ENCODE data around the gene OR2T35. TPM values are rescaled to one million over a fixed set of nuclear protein-coding genes. Genes with fewer than 3 reads are reported as not detected.
A peak's percentile ranks its signal among the peaks of the same experiment; 100 is the strongest.
"Not testable (repeated sequence)": the region's sequence is repeated elsewhere in the genome, so short reads cannot be mapped to it uniquely, and the experiment has no call there.

The OR2T35 gene
- total RNA-seq (2014; rRNA removed; shearing (Covaris generic); ENCODE audit: low replicate concordance): not detected in 2 replicates

- in situ Hi-C loops (cut with HindIII; ENCODE audit: low pct_unique_long_range_greater_than_20kb, low sequenced_read_pairs); DNase-seq (ENCODE audit: low read depth): not testable (repeated sequence)
Observed at GRCh38 chr1:248645178-248645577, at the start of gene OR2T35. TSS of gene OR2T35 (minus strand) at chr1:248645278. CDS start at chr1:248639258, 6,020 bp downstream.

GRCh38 chr1:248691567-248692155 lies 46.6 kb upstream of the OR2T35 start:
- in situ Hi-C loops (cut with HindIII; ENCODE audit: low pct_unique_long_range_greater_than_20kb, low sequenced_read_pairs): no loop called here
- no peak for DNase-seq (ENCODE audit: low read depth)

GRCh38 chr1:248688527-248689298 lies 43.6 kb upstream of the OR2T35 start:
- no peak for DNase-seq (ENCODE audit: low read depth)
- in situ Hi-C loops (cut with HindIII; ENCODE audit: low pct_unique_long_range_greater_than_20kb, low sequenced_read_pairs): no loop called here

GRCh38 chr1:248686815-248687214 lies 41.7 kb upstream of the OR2T35 start:
- in situ Hi-C loops (cut with HindIII; ENCODE audit: low pct_unique_long_range_greater_than_20kb, low sequenced_read_pairs): no loop called here
- no peak for DNase-seq (ENCODE audit: low read depth)

GRCh38 chr1:248681651-248682050 lies 36.6 kb upstream of the OR2T35 start:
- no peak for DNase-seq (ENCODE audit: low read depth)
- in situ Hi-C loops (cut with HindIII; ENCODE audit: low pct_unique_long_range_greater_than_20kb, low sequenced_read_pairs): no loop called here

- in situ Hi-C loops (cut with HindIII; ENCODE audit: low pct_unique_long_range_greater_than_20kb, low sequenced_read_pairs): no loop called here
- peak; percentile 15 for DNase-seq (ENCODE audit: low read depth)
Observed at GRCh38 chr1:248670003-248670402, 24.9 kb upstream of the OR2T35 start.

- in situ Hi-C loops (cut with HindIII; ENCODE audit: low pct_unique_long_range_greater_than_20kb, low sequenced_read_pairs); DNase-seq (ENCODE audit: low read depth): not testable (repeated sequence)
Observed at GRCh38 chr1:248663453-248664328, 18.6 kb upstream of the OR2T35 start.

- DNase-seq (ENCODE audit: low read depth); in situ Hi-C loops (cut with HindIII; ENCODE audit: low pct_unique_long_range_greater_than_20kb, low sequenced_read_pairs): not testable (repeated sequence)
Observed at GRCh38 chr1:248656797-248657196, 11.7 kb upstream of the OR2T35 start.

- DNase-seq (ENCODE audit: low read depth); in situ Hi-C loops (cut with HindIII; ENCODE audit: low pct_unique_long_range_greater_than_20kb, low sequenced_read_pairs): not testable (repeated sequence)
Observed at GRCh38 chr1:248655354-248655753, 10.3 kb upstream of the OR2T35 start, which contains the start of gene OR2T27. TSS of gene OR2T27 (minus strand) at chr1:248655528. CDS start at chr1:248650884, 4,644 bp downstream.

GRCh38 chr1:248648770-248649536 lies 3.9 kb upstream of the OR2T35 start:
- in situ Hi-C loops (cut with HindIII; ENCODE audit: low pct_unique_long_range_greater_than_20kb, low sequenced_read_pairs); DNase-seq (ENCODE audit: low read depth): not testable (repeated sequence)

- in situ Hi-C loops (cut with HindIII; ENCODE audit: low pct_unique_long_range_greater_than_20kb, low sequenced_read_pairs); DNase-seq (ENCODE audit: low read depth): not testable (repeated sequence)
Observed at GRCh38 chr1:248642971-248643651, 2.0 kb downstream of the OR2T35 start.

- in situ Hi-C loops (cut with HindIII; ENCODE audit: low pct_unique_long_range_greater_than_20kb, low sequenced_read_pairs); DNase-seq (ENCODE audit: low read depth): not testable (repeated sequence)
Observed at GRCh38 chr1:248641583-248641982, 3.5 kb downstream of the OR2T35 start.

GRCh38 chr1:248640906-248641305 lies 4.2 kb downstream of the OR2T35 start:
- DNase-seq (ENCODE audit: low read depth); in situ Hi-C loops (cut with HindIII; ENCODE audit: low pct_unique_long_range_greater_than_20kb, low sequenced_read_pairs): not testable (repeated sequence)

- in situ Hi-C loops (cut with HindIII; ENCODE audit: low pct_unique_long_range_greater_than_20kb, low sequenced_read_pairs): not testable (repeated sequence)
Observed at GRCh38 chr1:248639652-248640051, 5.4 kb downstream of the OR2T35 start.

GRCh38 chr1:248636612-248637011 lies 8.5 kb downstream of the OR2T35 start:
- DNase-seq (ENCODE audit: low read depth); in situ Hi-C loops (cut with HindIII; ENCODE audit: low pct_unique_long_range_greater_than_20kb, low sequenced_read_pairs): not testable (repeated sequence)

More at GRCh38 chr1:248639652-248640051, 5.4 kb downstream of the OR2T35 start:
- DNase-seq (ENCODE audit: low read depth): not testable (repeated sequence)

- in situ Hi-C loops (cut with HindIII; ENCODE audit: low pct_unique_long_range_greater_than_20kb, low sequenced_read_pairs); DNase-seq (ENCODE audit: low read depth): not testable (repeated sequence)
Observed at GRCh38 chr1:248634991-248635390, 10.1 kb downstream of the OR2T35 start, which contains the start of gene OR2T11. TSS of gene OR2T11 (minus strand) at chr1:248635091. CDS start at chr1:248627128, 7,963 bp downstream.

Data from Caki2 (cell line).